GM12891 (cell line): ENCODE data around the gene STK26.
A peak's percentile ranks its signal among the peaks of the same experiment; 100 is the strongest.
"Not testable (repeated sequence)": the region's sequence is repeated elsewhere in the genome, so short reads cannot be mapped to it uniquely, and the experiment has no call there.

Experiments used
- DNase-seq: peaks from one replicate; pipeline ENCODE4 v3.0.0; 2011; ENCODE audit warnings: low spot score; ENCODE audit not compliant: insufficient read length
- FAIRE-seq: peaks from 2 replicates; lab custom pipeline; 2011; peaks lifted over from hg19 to GRCh38; lab: Jason Lieb, UNC
- PAX5 ChIP-seq: IDR thresholded peaks from 2 replicates; pipeline ENCODE4 v1.6.1; 2011; ENCODE audit warnings: low read length, moderate library complexity, mild to moderate bottlenecking; ENCODE audit not compliant: insufficient read depth, severe bottlenecking
- POLR2A ChIP-seq: IDR thresholded peaks from 2 replicates; pipeline ENCODE4 v1.6.1; 2011; ENCODE audit warnings: low read depth, low read length, control low read depth
- POLR2AphosphoS5 ChIP-seq: IDR thresholded peaks from 2 replicates; pipeline ENCODE4 v1.6.1; 2011; ENCODE audit warnings: low read depth, low read length, control low read depth
- POU2F2 ChIP-seq: IDR thresholded peaks from 2 replicates; pipeline ENCODE4 v1.6.1; 2011; ENCODE audit warnings: low read depth, mild to moderate bottlenecking, control low read depth, low read length, moderate library complexity
- SPI1 ChIP-seq: IDR thresholded peaks from 2 replicates; pipeline ENCODE4 v1.6.1; 2011; ENCODE audit warnings: low read depth, low read length, control low read depth
- TAF1 ChIP-seq: IDR thresholded peaks from 2 replicates; pipeline ENCODE4 v1.6.1; 2011; ENCODE audit warnings: low read depth, low read length, control low read depth

Gene STK26

DNA sequence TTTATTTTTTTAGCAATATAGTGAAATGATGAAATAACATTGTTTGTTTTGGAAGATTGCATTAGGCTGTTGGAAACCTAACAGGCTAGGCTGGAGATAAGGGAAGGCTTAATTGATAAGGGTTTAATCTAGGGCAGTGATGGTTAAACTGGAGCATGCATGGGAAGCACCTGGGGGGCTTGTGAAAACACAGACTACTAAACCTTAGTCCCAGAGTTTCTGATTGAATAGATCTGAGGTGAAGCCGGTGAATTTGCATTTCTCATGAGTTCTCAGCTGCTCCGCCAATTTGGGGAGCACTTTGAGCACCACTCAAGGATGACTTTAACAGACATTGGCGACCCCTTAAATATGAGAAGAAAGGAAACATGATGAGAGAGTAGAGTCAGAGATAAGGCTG lies 11.5 kb downstream of the STK26 start:
- TF ChIP-seq SPI1 (no peak), POLR2A (no peak), POU2F2 (peak; percentile 61; the same call in 1 of the 2 replicates)
- FAIRE-seq (peak; percentile 76), DNase-seq (no peak)

DNA sequence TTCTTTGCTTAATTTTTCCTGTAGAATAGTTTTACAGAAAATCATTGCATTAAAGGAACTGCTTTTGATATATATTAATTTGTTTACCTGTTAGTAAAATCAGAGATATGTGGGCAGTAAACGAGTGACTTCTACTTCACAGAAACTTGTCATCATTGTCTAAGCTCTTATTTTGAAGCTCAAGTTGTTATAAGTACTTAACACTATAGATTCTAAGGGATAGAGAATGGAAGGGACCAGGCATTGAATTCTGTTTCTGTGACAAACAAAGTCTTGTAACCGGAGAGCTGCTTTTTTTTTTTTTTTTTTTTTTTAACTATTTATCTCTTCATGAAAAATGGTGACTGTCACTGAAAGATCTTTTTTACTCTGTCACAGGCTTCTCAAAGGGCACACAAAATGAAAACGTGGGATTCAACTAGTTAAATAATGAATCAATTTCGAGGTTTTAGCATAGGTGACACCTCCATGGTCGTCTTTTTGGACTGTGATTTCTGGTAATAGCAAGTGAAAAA lies 14.4 kb downstream of the STK26 start:
- DNase-seq (no peak), FAIRE-seq (no peak)
- TF ChIP-seq POLR2A (no peak), SPI1 (no peak), PAX5 (no peak), POLR2AphosphoS5 (no peak), TAF1 (no peak), POU2F2 (no peak)

DNA sequence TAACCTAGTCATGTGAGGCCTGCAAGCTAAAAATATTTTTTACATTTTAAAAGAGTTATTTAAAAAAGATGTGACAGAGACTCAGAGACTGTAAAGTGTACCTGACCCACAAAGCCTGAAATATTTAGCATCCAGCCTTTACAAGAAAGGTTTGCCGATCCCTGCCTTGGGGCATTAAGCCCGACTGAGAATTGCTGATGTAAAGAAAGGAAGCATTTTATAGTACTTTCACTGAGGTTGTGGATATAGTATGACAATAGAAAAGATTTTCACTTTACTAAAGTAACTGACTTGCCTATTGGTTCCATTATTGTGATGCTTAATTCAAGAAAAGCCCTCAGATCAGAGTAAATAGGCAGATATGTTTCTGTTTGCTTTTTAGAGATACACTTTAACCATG lies 17.0 kb downstream of the STK26 start:
- FAIRE-seq (no peak), DNase-seq (no peak)
- TF ChIP-seq TAF1, result no peak

DNA sequence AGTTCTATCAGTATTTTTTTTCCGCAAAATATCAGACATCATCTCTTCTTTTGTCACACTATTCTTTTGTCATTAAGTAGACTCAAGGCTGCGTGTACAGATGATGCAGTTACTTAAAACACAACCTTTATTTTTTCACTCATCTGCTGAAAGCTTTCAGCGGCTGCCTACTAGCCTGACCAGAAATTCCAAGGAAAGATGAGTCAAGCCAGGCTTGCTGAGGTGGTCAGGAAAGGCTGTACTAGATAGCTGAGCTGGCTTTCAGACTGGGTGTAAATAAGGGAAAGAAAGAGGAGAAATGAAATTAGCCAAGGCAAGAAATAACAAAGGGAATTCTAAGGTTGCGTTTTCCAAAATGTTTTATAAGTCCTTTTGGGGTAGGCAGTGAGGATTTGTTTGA lies 17.9 kb downstream of the STK26 start:
- FAIRE-seq, result no peak
- TF ChIP-seq POU2F2, result no peak
- TF ChIP-seq POLR2A, result no peak
- no peak for TF ChIP-seq PAX5
- no peak for TF ChIP-seq TAF1
- no peak for DNase-seq

DNA sequence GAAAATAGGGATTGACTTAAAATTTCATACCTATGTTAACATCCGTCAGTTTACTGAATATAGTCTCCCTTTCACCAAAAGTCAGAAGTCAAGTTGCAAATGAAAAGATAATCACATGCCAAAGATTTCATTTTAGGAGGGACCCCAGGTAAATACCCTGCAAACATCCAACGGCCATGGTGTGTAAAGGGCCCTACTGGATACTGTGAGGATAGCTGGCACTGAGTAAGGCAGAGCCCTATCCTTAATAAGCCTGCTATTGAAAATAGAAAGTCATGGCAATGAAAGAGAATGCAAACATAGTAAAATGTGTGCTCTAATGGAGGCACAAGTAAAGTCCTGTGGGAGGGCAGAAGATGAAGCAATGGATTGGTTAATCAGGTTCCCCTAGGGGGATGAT lies 20.9 kb downstream of the STK26 start:
- DNase-seq (no peak), FAIRE-seq (no peak)
- TF ChIP-seq SPI1 (no peak), TAF1 (no peak), PAX5 (no peak), POLR2AphosphoS5 (no peak), POLR2A (no peak)

DNA sequence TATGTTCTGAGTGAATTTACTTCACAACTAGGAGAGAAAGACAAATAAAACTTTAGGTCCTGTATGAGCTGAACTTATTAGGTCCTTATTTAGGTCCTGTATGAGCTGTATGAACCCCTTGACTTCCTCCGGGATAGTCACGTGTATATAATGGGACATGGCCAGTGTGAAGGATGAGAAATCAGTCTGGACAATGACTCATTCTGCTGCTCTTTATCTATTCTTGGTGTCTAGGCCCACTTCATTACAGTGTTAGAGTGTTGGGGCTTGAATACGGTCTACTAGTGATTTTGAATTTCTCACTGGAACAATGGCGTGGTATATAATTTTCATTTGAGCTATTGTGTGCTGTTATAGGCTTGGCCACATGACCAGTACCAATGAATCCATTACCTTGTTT lies 21.9 kb downstream of the STK26 start:
- DNase-seq, result no peak

DNA sequence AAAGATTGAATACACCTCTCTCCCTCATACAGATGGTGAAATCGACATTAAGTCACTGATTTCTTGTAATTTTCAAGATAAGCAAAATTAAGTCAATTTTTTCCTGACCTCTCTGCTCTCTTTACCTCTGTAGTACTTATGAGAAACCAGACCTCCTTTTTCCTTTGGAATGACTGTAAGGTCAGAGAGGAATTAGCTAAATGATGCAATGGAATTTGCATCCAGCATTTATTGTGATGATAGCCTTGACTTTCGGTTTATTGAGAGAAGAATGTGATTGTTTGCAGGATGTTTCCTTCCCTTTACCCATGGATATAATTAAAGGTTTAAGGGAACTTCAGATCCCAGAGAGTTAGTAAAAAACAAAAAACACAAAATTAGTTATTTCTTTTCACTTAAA lies 22.4 kb downstream of the STK26 start:
- no peak for TF ChIP-seq PAX5
- no peak for TF ChIP-seq SPI1
- TF ChIP-seq TAF1, result no peak
- TF ChIP-seq POLR2AphosphoS5, result no peak
- TF ChIP-seq POLR2A, result no peak
- TF ChIP-seq POU2F2, result no peak

More for the DNA sequence above, 21.9 kb downstream of the STK26 start:
- TF ChIP-seq POU2F2 (no peak), TAF1 (no peak), POLR2AphosphoS5 (no peak)
- FAIRE-seq, result no peak

DNA sequence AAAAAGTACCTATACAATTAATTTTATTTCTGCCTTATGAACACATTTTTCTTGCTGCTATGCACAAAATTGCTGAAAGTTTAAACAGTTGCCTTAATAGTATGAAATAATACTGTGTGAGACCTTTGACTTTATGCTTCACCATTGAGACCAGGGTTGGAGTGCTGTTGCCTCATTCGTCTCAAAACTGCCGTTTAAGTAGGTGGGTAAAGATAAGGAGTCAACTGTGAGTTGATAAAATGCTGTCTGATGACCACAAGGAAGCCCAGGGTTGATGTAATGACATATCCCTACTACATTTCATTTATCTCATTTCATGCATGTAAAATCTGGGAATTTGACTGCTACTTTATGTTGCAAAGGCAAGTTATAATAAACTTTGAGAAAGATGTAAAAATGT lies 23.4 kb downstream of the STK26 start:
- DNase-seq (no peak), FAIRE-seq (no peak)
- TF ChIP-seq POLR2A, result no peak
- TF ChIP-seq POLR2AphosphoS5, result no peak

More for the DNA sequence above, 22.4 kb downstream of the STK26 start:
- DNase-seq (no peak), FAIRE-seq (no peak)

DNA sequence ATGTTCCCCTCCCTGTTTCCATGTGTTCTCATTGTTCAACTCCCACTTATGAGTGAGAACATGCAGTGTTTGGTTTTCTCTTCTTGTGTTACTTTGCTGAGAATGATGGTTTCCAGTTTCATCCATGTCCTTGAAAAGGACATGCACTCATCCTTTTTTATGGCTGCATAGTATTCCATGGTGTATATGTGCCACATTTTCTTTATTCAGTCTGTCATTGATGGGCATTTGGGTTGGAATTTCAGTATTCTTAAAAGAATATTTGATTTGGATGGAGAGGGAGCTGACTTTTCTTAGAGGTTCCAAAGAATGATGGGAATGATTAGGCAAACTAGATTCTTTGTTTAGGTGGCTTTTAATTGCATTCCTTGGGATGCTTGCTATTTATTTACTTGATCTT lies 28.7 kb downstream of the STK26 start:
- not testable (repeated sequence) for DNase-seq, FAIRE-seq

DNA sequence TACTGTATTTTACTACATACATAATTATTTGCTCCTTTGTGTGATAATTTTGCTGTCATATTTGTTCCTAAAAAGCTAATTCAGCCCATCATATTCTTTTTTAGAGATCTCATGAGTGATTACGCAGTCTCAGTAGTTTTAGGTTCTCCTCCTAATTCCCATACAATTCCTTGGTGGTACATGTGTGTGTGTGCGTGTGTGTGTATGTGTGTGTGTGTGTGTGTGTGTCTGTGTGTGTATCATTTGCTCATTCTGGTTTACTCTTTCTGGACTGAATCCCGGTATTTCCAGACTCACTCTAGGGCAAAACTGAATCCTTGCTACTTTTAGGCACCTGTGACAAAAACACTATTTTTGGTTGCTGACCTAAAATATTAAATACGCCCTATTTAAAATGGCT lies 34.9 kb downstream of the STK26 start:
- peak; percentile 33 for FAIRE-seq
- TF ChIP-seq TAF1, result no peak
- TF ChIP-seq POU2F2, result no peak
- no peak for TF ChIP-seq POLR2A
- no peak for TF ChIP-seq POLR2AphosphoS5
- no peak for TF ChIP-seq PAX5
- TF ChIP-seq SPI1, result no peak
- DNase-seq, result no peak

DNA sequence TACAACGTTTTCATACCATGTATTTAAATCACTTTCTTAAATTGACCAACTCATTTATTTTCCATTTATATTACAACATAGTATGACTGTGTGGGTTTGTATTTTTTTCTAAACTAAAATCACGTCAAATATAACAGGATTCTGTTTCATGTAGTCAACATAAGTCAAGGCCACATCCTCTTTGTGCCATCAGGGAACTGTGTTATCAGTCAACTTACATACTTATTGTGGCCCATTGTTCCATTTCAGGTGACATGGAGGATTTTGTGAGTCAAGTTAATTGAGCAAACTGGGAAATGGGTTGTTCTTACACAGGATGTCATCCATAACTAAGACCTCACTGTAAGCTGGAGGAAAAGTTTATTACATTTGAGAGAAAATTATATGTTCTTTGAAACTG lies 35.9 kb downstream of the STK26 start:
- TF ChIP-seq POU2F2 (no peak), POLR2A (no peak), SPI1 (no peak), TAF1 (no peak), POLR2AphosphoS5 (no peak), PAX5 (no peak)
- DNase-seq (no peak), FAIRE-seq (peak; percentile 70)
